Measurements from ENCODE around the gene NTRK2.
"Not testable (repeated sequence)": the region's sequence is repeated elsewhere in the genome, so short reads cannot be mapped to it uniquely, and the experiment has no call there.

Gene NTRK2

GRCh38 chr9:84898188-84898587 lies 228.7 kb downstream of the NTRK2 start:
- ATAC-seq: no peak
- TF ChIP-seq TCF4 (CRISPR knock-in tag; IDR thresholded peaks at IDR 0.05; ENCODE audit: borderline replicate concordance) (no peak), ESRRG (CRISPR knock-in tag; IDR thresholded peaks at IDR 0.05) (no peak)

GRCh38 chr9:84898618-84899017 lies 229.1 kb downstream of the NTRK2 start:
- ATAC-seq: not testable (repeated sequence)

- TF ChIP-seq POU6F1 (CRISPR knock-in tag; IDR thresholded peaks at IDR 0.05; ENCODE audit: borderline replicate concordance, low read depth) (no peak), OSR1 (CRISPR knock-in tag; IDR thresholded peaks at IDR 0.05) (no peak), ZFP3 (CRISPR knock-in tag; IDR thresholded peaks at IDR 0.05) (no peak), ZC3H10 (CRISPR knock-in tag; IDR thresholded peaks at IDR 0.05) (no peak), ZFP30 (CRISPR knock-in tag; IDR thresholded peaks at IDR 0.05) (no peak), PPARA (CRISPR knock-in tag; IDR thresholded peaks at IDR 0.05; ENCODE audit: borderline replicate concordance) (no peak), SNAI2 (CRISPR knock-in tag; IDR thresholded peaks at IDR 0.05) (no peak), CSDC2 (CRISPR knock-in tag; IDR thresholded peaks at IDR 0.05) (no peak), ESRRG (CRISPR knock-in tag; IDR thresholded peaks at IDR 0.05) (no peak), TOX (CRISPR knock-in tag; IDR thresholded peaks at IDR 0.05; ENCODE audit: borderline replicate concordance) (no peak), PATZ1 (CRISPR knock-in tag; IDR thresholded peaks at IDR 0.05; ENCODE audit: borderline replicate concordance) (no peak), ZNF70 (CRISPR knock-in tag; IDR thresholded peaks at IDR 0.05) (no peak), RARB (CRISPR knock-in tag; IDR thresholded peaks at IDR 0.05) (no peak), BACH2 (CRISPR knock-in tag; IDR thresholded peaks at IDR 0.05; ENCODE audit: borderline replicate concordance) (no peak), TSHZ2 (CRISPR knock-in tag; IDR thresholded peaks at IDR 0.05) (no peak), GLIS3 (CRISPR knock-in tag; IDR thresholded peaks at IDR 0.05) (no peak), ISL1 (CRISPR knock-in tag; IDR thresholded peaks at IDR 0.05) (no peak)
- ATAC-seq: no peak
Observed at GRCh38 chr9:84899326-84899725, 229.8 kb downstream of the NTRK2 start.

GRCh38 chr9:84900421-84900820 lies 230.9 kb downstream of the NTRK2 start:
- no peak for ATAC-seq
- no peak for TF ChIP-seq ISL1 (CRISPR knock-in tag; IDR thresholded peaks at IDR 0.05)
- TF ChIP-seq ZFP3 (CRISPR knock-in tag; IDR thresholded peaks at IDR 0.05): no peak
- TF ChIP-seq ZNF8 (CRISPR knock-in tag; IDR thresholded peaks at IDR 0.05): no peak
- no peak for TF ChIP-seq OSR1 (CRISPR knock-in tag; IDR thresholded peaks at IDR 0.05)
- no peak for TF ChIP-seq SNAI2 (CRISPR knock-in tag; IDR thresholded peaks at IDR 0.05)
- no peak for TF ChIP-seq POU6F1 (CRISPR knock-in tag; IDR thresholded peaks at IDR 0.05; ENCODE audit: borderline replicate concordance, low read depth)
- no peak for TF ChIP-seq PATZ1 (CRISPR knock-in tag; IDR thresholded peaks at IDR 0.05; ENCODE audit: borderline replicate concordance)
- no peak for TF ChIP-seq CREB5 (CRISPR knock-in tag; IDR thresholded peaks at IDR 0.05; ENCODE audit: low read depth)
- TF ChIP-seq TOX (CRISPR knock-in tag; IDR thresholded peaks at IDR 0.05; ENCODE audit: borderline replicate concordance): no peak
- no peak for TF ChIP-seq CSRNP3 (CRISPR knock-in tag; IDR thresholded peaks at IDR 0.05)
- no peak for TF ChIP-seq ZNF70 (CRISPR knock-in tag; IDR thresholded peaks at IDR 0.05)
- TF ChIP-seq TCF4 (CRISPR knock-in tag; IDR thresholded peaks at IDR 0.05; ENCODE audit: borderline replicate concordance): no peak
- no peak for TF ChIP-seq RARB (CRISPR knock-in tag; IDR thresholded peaks at IDR 0.05)
- no peak for TF ChIP-seq ARNTL (CRISPR knock-in tag; IDR thresholded peaks at IDR 0.05; ENCODE audit: borderline replicate concordance, low read depth)
